LNCAP (cell line): ENCODE measurements around the gene GPC3.

Experiments used
- CTCF ChIP-seq: fragments of 450-650 bp; IDR thresholded peaks from 2 replicates; pipeline ENCODE4 v1.5.1; 2017; ENCODE audit warnings: mild to moderate bottlenecking

Gene GPC3

DNA sequence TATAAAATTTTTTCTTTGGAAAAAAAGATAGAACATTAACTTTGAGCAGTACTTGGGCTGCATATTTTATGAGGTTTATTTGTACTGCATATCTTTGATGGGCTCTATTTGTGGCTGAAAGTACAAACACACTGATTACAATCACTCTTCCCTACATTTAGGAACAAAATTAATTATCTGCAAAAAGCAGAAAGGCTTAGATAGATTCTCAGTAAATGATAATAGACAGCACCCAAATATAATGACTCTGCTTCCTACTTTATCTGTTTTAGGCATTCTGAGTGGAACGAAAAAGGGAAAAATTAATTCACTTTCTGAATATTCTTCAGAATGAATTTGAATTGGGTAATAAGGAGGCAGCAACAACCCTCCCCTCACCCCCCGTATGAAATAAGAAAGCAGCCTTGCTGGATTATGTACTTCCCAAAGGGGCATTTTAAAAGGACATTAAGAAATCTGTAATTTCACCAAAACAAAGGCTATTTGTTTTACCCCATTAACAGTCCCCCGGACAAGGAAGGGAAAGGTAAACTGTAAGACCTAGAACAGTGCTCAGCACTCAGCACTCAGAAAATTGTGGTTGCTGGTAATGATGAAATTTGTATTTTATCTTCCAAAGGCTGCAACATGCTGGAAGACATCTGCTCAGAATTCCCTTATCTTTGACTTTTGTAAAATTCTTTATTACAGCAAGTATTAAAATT, 242.6 kb downstream of the GPC3 start:
- TF ChIP-seq CTCF = no peak

GRCh38 chrX:133741303-133741702, 244.1 kb downstream of the GPC3 start:
- TF ChIP-seq CTCF = no peak

GRCh38 chrX:133726642-133727041, 258.8 kb downstream of the GPC3 start:
- TF ChIP-seq CTCF = no peak

DNA sequence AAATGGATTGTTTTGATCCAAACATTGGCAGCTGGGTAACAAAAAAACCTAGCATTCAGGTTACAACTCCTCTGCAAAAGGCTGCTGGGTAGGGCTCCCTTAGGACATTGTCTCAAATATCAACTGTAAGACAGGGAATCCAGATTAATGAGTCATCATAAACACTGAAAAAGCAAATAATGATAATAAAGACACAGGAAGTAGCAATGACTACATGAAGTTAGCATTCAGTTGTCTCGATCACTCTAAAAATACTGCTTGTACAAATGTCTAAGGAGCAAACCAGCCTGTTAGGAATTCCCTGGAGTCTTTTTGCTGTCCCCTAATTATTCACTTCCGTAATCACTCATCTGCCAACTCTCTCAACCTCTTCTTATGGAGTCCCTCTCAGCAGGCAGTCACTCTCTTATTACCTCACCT, 259.2 kb downstream of the GPC3 start:
- no peak for TF ChIP-seq CTCF

GRCh38 chrX:133723930-133724329, 261.5 kb downstream of the GPC3 start:
- no peak for TF ChIP-seq CTCF

DNA sequence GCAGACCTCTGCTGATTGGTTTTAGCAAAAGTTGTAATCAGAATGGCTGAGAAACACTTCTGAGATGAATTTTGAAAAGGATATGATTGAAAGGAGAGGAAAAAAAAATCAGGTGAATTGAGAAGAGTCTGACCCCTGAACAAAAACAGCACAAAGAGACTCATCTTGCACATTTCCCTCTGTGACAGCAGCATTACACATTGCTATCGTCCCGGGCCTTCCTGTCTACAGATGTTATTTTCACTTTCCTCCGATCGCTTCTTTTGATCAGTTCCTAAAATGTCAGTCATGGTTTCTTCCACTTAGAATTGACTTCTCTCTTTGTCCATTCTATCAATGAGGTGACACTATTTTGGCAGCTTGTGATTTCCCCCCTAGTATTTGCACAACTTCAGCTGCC, 262.6 kb downstream of the GPC3 start:
- no peak for TF ChIP-seq CTCF

GRCh38 chrX:133715715-133716114, 269.7 kb downstream of the GPC3 start:
- TF ChIP-seq CTCF = no peak

DNA sequence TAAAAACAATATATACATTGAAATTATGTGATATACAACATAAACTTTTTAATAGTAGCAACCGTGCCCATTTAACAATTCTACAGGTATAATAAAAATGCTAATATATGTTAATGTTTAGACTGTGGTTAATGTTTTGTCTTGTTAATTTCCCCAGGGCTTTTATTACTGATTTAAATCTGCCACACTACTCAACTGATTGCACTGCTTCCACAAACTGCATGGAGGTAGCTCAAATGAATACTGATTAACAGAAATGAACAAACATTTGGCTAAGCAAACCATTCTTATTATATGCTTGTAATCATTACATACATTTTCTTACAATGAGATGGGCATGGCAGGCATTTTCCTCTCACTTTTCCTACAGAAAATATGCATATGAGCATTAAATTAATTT, 275.9 kb downstream of the GPC3 start:
- no peak for TF ChIP-seq CTCF
